ENCODE data around the gene ATP8A2.

The ATP8A2 gene

DNA sequence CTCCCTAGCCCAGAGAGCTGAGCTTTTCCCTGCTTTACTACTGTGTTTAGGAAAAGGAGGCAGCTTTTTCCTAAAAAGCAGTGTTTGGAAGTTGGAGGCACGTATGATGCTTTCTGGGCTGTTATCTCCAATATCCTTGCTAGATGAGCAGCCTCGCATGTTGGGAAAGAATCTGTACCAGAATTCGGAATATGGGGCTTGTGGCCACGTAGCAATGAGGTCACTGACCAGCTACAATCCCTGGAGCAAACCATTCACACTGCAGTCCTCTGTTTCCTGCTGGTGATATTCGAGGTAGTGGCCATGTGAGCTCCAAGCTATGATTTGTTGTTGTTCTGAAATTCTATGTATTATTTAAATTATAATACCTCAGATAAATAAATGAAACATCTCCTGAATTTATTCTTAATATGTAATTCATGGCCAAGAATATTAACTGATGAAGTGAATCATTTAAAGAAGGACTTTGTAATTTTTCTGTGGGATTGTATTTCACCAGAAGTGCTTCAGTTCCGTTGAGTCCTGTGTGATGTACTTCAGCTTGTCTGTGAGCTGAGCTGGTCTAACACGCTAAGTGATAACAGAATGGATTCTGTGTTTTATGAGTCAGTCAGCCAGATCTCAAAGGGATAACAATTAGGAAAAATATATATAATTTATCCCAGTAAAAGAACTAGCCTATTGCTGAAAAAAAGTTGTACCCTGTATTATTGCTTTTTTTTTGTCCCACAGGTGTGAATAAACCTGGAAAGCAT is 360.5 kb downstream of the ATP8A2 start:
- DNase-seq (ENCODE audit: low spot score): no peak

DNA sequence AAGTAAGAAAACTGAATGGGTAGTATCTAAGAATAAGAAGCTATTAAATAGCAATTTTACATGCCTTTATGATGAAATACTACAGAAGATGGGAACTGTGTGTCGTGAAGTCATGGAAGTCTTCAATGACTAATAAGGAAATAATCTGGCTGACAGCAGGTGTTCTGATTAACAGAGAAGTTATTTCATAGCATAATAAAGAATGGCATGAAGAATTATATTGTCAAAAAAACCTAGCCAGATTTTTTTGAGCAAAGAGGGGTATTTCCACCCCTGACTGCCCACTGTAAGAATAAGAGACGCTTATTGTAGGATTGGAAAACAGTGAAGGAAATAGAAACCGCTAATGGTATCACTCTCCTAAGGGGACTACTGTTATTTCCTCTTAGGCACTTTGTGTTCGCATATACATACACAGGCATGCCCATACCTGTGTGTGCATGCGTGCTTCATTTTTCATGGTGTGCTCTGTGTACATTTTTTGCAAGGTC is 361.3 kb downstream of the ATP8A2 start:
- no peak for DNase-seq (ENCODE audit: low spot score)

DNA sequence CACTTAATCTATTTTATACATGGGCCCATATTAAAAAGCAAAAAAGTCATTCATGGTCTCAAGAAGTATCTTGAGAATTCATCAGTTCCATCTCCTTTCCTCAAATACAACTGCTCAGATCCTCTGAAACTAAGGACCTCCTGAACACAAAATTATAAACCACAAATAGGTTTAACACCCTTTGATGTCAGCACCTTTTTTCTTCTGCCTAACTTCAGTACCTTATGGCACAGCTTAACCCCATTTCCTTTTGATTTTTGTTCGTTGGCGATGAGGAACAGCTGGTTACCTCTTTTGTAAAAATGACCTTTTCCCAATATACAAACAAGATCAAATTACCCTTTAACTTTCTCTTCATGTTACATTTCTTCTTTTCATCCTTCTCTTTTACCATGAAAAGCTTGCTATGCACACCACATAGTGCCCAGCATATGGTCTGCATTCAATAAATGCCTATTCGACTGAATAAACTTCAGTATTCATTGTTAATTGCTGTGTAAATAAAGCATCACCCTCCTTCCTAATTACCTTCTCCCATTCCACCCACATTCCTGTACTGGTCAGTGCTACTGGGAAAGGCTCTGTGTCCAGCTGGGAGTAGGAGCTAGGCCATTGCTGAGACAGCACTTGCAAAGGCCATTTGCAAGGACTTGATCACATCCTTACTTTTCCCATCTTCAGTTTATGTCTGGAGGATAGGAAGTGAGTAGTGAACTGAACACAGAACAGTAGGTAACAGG is 362.1 kb downstream of the ATP8A2 start:
- DNase-seq (ENCODE audit: low spot score): no peak

DNA sequence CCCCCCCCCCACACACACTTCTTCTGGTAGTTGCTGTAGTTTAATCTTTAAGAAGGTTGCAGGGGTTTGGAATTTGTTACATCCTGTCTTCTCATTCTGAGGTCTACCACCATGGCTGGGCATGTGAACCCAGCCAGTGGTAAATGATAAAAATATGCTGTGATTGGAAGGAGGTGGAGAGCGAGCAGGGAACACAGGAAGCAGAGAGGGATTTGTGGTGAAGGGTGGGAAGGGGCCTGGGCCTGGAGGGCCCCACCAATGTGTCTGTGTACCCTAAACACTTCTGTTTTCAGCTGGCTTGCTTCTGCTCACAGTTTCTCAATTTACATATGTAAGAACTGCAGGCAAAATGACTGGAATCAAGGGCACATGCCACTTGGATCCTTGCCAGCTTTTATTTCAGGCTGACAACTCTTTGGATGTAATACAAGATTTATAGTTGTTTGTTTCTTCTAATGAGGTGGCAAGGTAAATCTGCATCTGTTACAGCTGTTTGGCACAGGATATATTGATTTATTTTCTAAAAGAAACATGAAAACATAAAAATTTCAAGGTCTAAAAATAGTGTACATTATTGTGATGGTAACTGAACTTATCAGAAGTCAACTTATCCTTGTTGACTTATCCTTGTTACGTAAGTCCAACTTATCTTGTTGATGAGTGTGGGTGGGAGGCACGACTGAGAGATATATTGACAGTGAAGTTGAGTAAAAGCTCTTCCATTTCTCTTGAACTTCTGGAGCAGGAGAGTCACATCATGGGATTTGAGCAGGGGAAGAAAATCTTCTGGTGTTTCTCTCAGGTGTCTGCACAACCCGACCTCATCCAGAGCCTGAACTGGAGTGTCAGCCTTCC is 366.8 kb downstream of the ATP8A2 start:
- DNase-seq (ENCODE audit: low spot score): no peak

DNA sequence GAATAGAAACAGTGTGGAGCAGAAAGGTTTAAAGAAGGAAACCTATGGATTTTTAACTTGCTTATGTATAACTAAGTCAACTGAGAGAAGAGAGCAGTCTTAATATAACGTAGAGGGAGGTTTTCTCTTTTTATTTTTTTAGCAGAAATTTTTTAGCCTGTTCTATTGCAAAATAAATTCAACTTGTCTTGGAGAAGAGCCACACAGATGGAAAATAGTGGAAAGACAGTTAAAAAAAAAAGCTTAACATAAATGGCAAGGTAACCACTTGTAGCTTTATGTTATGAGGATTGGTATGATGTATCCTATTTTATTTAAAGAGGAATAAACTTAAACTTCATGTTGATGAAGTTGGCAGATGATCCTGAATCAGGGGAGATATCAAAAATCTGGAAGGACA is 367.6 kb downstream of the ATP8A2 start:
- DNase-seq (ENCODE audit: low spot score): no peak

DNA sequence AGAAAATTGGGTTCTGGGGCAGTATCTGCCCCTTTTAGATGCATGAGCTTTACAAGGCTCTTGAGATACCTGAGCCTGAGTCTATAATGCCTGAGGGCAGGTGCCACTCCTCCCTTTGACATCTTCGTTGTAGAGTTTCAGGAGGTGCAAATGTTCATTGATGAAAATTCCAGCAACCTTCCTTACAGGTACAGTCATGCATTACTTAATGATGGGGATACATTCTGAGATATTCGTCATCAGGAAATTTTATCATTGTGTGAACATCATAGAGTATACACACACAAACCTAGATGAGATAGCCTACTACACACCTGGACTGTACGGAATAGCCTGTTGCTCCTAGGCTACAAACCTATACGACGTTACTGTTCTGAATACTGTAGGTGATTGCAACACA is 370.0 kb downstream of the ATP8A2 start:
- DNase-seq (ENCODE audit: low spot score): no peak

DNA sequence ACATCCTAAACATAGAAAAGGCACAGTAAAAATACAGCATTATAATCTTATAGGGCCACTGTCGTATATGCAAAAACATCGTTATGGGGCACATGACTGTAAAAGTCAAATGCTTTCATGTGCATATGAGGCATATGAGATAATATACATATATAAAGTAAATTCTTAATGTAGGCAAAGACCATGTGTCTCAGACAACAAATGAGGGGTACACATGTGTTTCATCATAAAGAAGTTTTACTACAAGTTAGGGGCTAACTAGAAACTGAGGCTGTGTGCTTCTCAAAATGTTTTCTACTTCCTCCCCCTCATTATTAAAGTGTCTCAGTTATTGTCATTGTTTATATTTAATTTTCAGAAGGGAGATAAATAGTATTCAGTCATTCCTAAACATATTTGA is 370.4 kb downstream of the ATP8A2 start:
- no peak for DNase-seq (ENCODE audit: low spot score)

DNA sequence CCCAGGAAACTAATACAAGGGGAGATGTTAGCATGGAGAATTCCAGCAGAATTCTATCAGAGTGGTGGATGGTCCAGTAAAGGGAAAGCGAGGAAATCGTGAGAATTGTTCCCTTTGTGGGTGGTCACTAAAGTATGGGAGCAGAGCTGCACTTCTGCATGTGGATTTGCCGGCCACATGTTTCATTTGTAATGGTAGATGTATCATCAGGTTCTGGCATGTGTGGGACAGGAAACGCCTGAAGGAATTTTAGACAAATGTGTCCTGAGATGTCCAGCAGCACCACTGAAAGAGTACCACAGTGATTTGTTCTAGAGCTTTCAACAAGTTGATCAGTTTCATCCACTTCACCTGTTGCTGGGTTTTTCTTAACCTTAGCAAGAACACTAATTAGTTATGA is 371.6 kb downstream of the ATP8A2 start:
- DNase-seq (ENCODE audit: low spot score): no peak

DNA sequence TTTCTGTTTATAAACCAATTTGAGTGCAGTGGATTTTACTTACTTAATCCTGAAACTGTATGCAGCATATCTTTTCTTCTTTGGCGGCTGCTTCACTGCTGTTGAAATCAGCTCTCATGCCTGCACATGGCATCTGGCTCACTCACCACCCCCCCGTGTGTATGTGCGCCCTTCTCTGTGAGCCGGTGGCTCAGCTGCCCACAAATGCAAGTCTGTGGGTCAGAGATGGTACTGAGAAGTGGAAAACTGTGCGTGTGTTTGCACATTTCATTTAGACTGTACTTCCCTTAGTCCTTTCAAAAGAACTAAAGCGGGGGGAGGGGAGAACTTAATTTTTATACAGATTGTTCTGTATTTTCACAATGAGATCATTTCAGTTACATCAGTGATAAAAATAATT is 372.4 kb downstream of the ATP8A2 start:
- DNase-seq (ENCODE audit: low spot score): no peak

DNA sequence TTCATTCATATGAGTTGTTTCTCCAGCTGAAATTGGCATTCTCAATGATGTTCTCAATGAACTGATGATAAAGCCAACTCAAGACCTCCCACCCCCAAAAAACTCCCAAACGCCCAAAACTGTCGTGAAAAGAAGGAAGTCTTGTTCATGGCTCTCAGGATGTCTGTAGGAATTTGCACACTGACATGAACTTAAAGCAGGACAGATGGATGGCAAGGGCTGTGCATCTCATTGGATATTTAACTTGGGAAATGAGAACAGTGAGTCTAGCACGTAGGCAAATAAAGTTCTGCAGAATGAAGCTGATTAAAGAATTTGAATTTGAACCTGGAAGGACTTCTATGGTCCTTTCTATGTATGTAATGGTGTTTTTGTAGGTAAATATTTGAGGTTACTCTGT is 374.4 kb downstream of the ATP8A2 start:
- DNase-seq (ENCODE audit: low spot score): no peak

DNA sequence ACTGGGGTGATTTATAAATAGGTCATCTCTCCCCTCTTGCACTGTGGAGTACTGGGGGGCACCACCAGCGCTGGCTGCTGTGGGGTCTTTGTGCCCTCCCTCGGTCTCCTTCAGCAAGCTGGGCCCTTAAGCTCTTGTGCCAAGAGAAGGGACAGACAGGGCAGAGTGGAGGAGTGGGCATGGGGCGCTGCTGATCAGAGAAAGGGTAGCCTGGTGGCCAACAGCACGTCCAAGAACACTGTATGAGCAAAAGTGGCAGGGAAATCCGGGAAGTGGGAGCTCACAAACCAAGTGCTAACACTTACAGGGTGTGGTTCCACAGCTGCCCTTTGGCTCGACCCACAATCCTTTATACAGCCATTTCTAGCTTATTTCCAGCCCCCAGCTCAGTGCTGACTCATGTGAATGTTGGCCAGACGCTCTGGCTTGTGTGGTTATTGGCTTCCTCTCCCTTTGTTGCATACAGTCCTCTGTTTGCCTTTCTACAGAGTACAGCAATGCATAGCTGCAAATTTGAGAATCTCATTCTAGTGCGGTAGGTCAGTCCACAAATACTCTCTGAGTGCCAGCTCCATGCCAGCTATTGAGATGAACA is 381.3 kb downstream of the ATP8A2 start:
- DNase-seq (ENCODE audit: low spot score): no peak

DNA sequence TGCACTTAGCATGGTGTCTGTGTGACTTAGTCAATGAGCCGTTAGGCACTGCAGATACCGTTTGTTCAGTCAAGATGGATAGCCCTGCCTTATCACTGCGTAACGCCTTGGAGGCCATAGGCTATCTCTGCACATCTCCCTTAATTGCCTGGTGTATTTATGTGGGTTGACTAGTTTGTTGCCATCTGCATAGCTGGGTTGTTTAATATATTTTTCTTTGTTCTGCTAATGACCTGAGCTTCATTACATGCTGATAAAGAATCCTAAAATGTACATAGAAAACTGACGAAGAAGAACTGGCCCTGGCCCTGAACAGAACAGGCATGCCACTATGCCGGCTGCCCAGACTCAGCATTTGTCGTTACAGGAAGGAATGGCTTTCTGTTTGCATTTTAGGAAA is 382.2 kb downstream of the ATP8A2 start:
- no peak for DNase-seq (ENCODE audit: low spot score)

DNA sequence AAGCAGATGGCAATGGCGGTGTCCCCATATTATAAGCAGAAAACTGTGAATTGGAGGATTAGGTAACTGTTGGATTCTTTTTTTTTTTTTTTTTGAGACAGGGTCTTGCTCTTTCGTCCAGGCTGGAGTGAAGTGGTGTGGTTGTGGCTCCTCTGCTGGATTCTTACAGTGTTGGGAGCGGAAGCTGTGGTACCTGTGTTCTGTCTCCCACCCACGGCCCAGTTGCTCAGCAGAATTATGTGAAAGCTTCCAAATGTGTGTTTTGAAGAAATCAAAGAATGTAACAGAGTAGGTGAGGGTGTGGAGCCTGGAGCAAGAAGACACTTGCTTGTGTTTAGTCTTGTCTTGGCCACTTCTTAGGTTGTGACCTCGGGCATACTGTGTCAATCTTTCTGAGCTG is 384.5 kb downstream of the ATP8A2 start:
- no peak for DNase-seq (ENCODE audit: low spot score)

DNA sequence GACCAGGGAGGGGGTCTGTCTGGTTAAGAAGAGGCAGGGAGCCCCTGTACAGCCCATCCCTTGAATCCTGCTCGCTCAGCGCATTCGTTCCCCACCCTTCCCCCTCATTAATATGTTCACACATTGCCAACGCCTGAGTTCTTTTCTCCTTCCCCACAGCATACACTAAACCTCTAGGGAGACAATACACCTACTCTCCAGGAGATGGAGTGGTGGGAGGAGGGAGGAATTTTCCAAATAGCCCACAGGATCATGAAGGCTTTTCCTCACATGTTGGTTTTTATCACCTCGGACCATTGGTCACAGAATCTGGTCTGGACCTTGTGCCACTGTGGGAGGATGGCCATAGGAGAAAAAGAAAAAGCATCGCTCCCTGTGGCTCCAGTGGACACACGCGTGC is 385.1 kb downstream of the ATP8A2 start:
- no peak for DNase-seq (ENCODE audit: low spot score)

DNA sequence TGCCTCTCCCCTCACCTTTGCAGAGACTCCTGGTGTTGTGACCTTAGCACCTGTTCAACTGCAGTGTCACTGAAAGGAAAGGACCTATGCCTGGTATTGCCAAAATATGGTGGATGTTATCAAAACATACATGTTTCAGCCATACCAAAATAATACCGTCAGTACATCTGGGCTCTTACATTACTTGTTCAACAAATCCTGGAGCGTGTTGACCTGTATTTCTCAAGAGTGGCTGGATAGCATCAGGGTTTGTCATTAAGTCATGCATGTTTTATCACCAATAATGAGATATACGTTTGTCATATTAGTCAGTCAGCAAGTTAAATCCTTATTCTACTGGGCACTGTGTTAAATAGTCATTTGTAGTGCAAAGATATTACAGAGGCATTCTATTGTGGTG is 389.3 kb downstream of the ATP8A2 start:
- no peak for DNase-seq (ENCODE audit: low spot score)

DNA sequence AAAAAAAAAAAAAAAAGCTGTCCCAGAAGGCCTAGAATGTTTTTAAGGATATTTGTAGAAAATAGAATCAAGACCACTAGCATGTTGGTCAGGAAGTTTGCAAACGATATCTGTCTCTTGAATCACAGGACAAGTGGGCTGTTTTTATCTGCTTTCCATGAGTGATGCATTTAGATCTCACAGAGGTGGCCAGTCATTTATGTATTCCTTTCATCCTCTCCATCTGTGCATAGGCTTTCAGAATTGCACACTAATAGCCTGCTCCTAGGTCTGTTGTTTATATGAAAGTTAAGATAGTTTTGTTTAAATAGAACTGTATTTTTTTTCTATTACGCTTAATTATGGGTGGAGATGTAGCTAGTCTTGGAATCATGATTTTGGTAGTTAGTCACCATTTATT is 390.5 kb downstream of the ATP8A2 start:
- DNase-seq (ENCODE audit: low spot score): no peak

DNA sequence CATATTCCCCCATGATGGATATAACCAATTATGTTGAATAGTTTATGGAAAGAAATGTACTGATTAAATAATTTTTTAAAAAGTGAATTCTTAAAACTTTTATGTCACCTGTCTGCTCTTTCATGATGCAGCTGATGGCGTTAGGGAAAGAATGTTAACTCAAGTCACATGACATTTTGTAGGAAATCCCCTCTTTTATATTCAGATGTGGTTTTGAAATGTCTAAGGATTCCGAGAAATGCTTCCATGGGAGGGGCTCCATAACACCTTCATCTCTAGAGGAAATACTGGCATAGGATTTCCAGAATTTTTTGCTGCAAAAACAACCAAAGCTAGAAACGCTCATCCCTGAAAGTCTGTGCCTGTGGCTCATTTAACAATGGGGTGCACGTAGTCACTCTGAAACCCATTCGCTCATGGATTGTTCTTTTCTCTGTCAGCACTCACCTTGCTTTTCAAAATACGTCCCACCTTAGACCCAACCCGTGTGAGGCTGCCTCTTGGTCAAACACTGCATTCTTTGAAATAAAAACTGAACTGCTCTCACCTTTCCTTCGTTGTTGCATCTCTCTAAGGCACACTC is 391.1 kb downstream of the ATP8A2 start:
- DNase-seq (ENCODE audit: low spot score): peak; percentile 27

DNA sequence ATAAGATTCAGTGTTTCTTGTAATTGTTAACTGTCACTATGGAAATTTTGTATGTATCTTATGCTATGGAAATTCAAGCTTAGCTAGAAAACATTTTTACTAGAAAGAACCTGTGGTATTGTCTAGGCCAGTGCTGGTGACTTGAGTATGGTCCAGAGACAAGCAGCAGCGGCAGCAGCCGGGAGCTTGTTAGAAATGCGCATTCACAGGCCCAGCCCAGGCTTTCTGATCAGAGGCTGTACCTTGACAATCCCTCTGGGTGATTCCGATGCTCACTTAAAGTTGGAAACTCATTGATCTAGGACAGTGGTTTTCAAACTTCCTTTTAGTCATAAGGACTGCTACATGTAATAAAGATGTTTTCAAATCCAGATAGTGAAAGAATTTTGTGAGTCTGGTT is 392.6 kb downstream of the ATP8A2 start:
- DNase-seq (ENCODE audit: low spot score): no peak

DNA sequence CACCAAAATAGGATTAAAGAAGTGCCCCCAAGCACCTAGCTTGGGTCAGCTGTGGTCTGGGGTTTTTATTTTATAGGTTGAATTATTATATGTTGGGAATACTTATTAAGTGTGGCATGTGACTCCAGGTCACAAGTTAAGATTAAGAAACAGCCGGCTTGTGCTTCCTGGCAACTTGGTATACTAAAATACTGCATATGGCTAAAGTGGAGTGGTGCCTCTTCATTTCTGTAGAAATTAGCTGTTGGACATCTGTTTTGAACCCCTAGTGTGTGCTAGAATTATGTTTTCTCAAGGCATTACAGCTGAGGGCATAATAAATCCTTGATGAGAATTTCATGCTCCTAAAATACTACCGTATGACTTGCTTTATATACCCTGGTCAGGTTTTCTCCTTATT is 393.5 kb downstream of the ATP8A2 start:
- no peak for DNase-seq (ENCODE audit: low spot score)

DNA sequence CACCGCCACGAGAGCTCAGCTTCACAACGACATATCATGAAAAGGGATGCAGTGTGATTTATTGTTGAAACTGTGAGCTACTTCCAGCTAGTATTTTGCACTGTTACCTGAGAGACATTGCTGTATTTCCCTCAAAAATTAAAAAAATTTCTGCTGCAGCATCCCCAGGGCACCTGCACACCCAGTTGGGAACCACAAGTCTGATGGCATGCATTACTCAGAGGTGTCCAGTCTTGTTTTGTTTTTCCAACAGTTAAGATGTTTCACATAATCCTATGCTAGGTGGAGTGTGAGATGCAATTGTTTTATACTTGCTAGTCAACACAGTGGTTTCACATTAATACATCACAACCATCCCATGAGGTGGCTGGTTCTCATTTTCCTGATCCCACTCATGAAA is 394.8 kb downstream of the ATP8A2 start:
- DNase-seq (ENCODE audit: low spot score): no peak

DNA sequence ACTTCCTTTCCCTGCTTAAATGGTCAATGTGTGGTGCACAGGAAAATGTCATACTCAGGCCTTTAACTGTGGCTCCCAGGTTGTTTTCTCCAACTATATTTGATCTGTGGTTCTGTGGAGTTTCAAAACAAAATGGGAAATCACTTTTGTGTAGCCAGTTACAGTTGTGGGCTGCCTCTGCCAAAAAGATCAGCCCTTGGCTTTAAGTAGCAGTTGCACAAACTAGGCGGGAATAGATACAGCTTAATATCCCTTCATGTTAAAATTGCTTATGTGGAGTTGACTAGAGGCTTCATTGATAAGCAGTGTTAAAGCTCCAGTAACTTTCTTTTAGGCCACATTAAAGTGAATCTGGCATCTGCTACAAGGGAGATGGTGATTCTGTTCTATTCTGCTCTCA is 395.2 kb downstream of the ATP8A2 start:
- no peak for DNase-seq (ENCODE audit: low spot score)

DNA sequence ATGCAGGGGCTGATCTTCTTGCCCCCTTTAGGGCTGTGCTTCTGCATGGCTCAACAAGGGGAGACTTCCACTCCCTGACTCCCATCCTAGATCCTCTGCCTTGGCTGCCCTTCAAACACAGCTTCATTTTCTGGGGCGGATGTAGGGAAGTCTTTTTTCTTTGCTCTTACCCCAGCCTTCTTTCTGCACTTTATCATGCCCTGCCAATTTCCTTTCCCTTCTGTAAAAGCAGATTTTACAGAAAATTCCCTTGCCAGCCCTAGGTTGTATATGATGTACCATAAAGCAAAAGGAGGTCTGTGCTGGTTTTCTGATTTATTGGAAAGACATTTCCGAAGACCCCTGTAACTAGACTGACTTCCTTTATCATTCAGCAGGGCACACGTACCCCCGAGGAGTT is 396.6 kb downstream of the ATP8A2 start:
- DNase-seq (ENCODE audit: low spot score): no peak

Data from CD4-positive, alpha-beta T cell treated with Interleukin-2 at 100 ng/mL for 4 hours (primary cell).